ENCODE measurements around the gene CCHCR1. TPM values are rescaled to one million over a fixed set of nuclear protein-coding genes. Genes with fewer than 3 reads are reported as not detected.

CCHCR1 gene
- total and polyA plus RNA-seq, 9 of the 15 experiments (the other 6 are each of a cell fraction or from before 2014, with no cell fraction given) = 1.2 to 47.3 (median 32.0) TPM

- peak; percentile 96 for TF ChIP-seq MYBL2 (IDR thresholded peaks at IDR 0.05; ENCODE audit: low read depth)
- TF ChIP-seq MYBL2 (CRISPR knock-in tag; IDR thresholded peaks at IDR 0.05; ENCODE audit: borderline replicate concordance) = peak; percentile 46; the same call in 1 of the 2 replicates
- TF ChIP-seq PML (IDR thresholded peaks at IDR 0.05; ENCODE audit: low read length) = peak; percentile 70; the same call in 1 of the 2 replicates
- 0 out of 2 replicates have a peak, but pooled peaks have one; percentile 13 for TF ChIP-seq OTX1 (CRISPR knock-in tag; IDR thresholded peaks at IDR 0.05)
- TF ChIP-seq ZNF778 (CRISPR knock-in tag; IDR thresholded peaks at IDR 0.05) = no peak
- peak; percentile 51; the same call in 1 of the 2 replicates for TF ChIP-seq NKRF (IDR thresholded peaks at IDR 0.05; ENCODE audit: borderline replicate concordance)
- peak; percentile 70 for TF ChIP-seq SOX6 (IDR thresholded peaks at IDR 0.05)
- TF ChIP-seq SETDB1 (IDR thresholded peaks at IDR 0.05; ENCODE audit: low read length) = no peak
- TF ChIP-seq NCOA6 (IDR thresholded peaks at IDR 0.05) = no peak
- no peak for TF ChIP-seq ZNF717 (CRISPR knock-in tag; IDR thresholded peaks at IDR 0.05)
- TF ChIP-seq ESRRA (IDR thresholded peaks at IDR 0.05; ENCODE audit: borderline replicate concordance, low read depth) = peak; percentile 82; the same call in 1 of the 2 replicates
- TF ChIP-seq SMARCC2 (IDR thresholded peaks at IDR 0.05; ENCODE audit: low read depth) = 0 out of 2 replicates have a peak, but pooled peaks have one; percentile 1
- TF ChIP-seq ZNF316 (IDR thresholded peaks at IDR 0.05) = peak; percentile 29
- peak; percentile 69; the same call in 1 of the 2 replicates for TF ChIP-seq ARID1B (IDR thresholded peaks at IDR 0.05)
- TF ChIP-seq PYGO2 (tag; IDR thresholded peaks at IDR 0.05) = no peak
- TF ChIP-seq KDM4B (IDR thresholded peaks at IDR 0.05; ENCODE audit: borderline replicate concordance in 2 of 2, low read depth in 1 of 2) = 0 out of 4 replicates have a peak, but pooled peaks of 1 of the 2 experiments have one; percentile 29
- TF ChIP-seq, protein P1, sequence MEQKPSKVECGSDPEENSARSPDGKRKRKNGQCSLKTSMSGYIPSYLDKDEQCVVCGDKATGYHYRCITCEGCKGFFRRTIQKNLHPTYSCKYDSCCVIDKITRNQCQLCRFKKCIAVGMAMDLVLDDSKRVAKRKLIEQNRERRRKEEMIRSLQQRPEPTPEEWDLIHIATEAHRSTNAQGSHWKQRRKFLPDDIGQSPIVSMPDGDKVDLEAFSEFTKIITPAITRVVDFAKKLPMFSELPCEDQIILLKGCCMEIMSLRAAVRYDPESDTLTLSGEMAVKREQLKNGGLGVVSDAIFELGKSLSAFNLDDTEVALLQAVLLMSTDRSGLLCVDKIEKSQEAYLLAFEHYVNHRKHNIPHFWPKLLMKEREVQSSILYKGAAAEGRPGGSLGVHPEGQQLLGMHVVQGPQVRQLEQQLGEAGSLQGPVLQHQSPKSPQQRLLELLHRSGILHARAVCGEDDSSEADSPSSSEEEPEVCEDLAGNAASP (IDR thresholded peaks at IDR 0.05) = no peak
- no peak for TF ChIP-seq U2AF1 (optimal IDR thresholded peaks at IDR 0.05; ENCODE audit: low read depth, low read length)
- TF ChIP-seq SAP30 (IDR thresholded peaks at IDR 0.05; ENCODE audit: borderline replicate concordance, insufficient read depth, low read depth, low read length, poor library complexity, severe bottlenecking) = peak; percentile 28
- peak; percentile 0 to 20; a peak in 1 of 4 replicates for TF ChIP-seq SIN3A (IDR thresholded peaks at IDR 0.05; ENCODE audit: borderline replicate concordance in 2 of 2, control insufficient read depth in 1 of 2, low read depth in 2 of 2, low read length in 2 of 2)
- TF ChIP-seq PHF8 (IDR thresholded peaks at IDR 0.05; ENCODE audit: borderline replicate concordance, low read length) = peak; percentile 87
- 0 out of 2 replicates have a peak, but pooled peaks have one; percentile 9 for TF ChIP-seq MEF2D (tag; conservative IDR thresholded peaks at IDR 0.05; ENCODE audit: low read depth)
Measured at GRCh38 chr6:31197559-31198305, 40.1 kb upstream of the CCHCR1 start (continued).
